HepG2 (cell line): Measurements from ENCODE around the gene TMEM165. TPM values are rescaled to one million over a fixed set of nuclear protein-coding genes. Genes with fewer than 3 reads are reported as not detected.

Source experiments
- ATAC-seq: fragments of 200-7000 bp; cut with Tn5 transposase; 3 replicates; pipeline ENCODE4 v1.9.1; 2020; ENCODE audit warnings: mild to moderate bottlenecking, moderate library complexity
- BruUV-seq: library from RNA; stranded (reverse); fragments of 400-500 nt; replicated peaks from 2 replicates; lab custom pipeline; 2021; lab: Mats Ljungman, UMichigan
- CTCF ChIA-PET: fragments of 300-600 bp; formaldehyde crosslinking; extraction: SDS; loops from one replicate; lab custom pipeline; 2021; ENCODE audit warnings: low total read pairs, inconsistent platforms, low intra/inter-chr PET ratio; lab: Yijun Ruan, JAX
- POLR2A ChIA-PET: fragments of 350-600 bp; sonication (Branson Sonifier 250); formaldehyde crosslinking; loops from one replicate; lab custom pipeline; 2020; ENCODE audit warnings: antibody characterized with exemption, inconsistent platforms; lab: Yijun Ruan, JAX
- DNase-seq: peaks from one replicate; pipeline ENCODE4 v3.0.0-alpha.2; 2015; ENCODE audit warnings: low spot score
- FAIRE-seq: peaks from 3 replicates; lab custom pipeline; 2011; peaks lifted over from hg19 to GRCh38; lab: Jason Lieb, UNC
- H2AFZ ChIP-seq: one replicate; pipeline ENCODE4 v1.6.1; 2011; ENCODE audit warnings: low read length, inconsistent platforms
- H3K27ac ChIP-seq: fragments of 300-600 bp; 3 replicates; pipeline ENCODE4 v1.8.0; 2011; ENCODE audit warnings: mixed run types, mild to moderate bottlenecking, mixed read lengths, low read length, inconsistent platforms; ENCODE audit not compliant: insufficient read depth; ENCODE audit errors: extremely low read length
- H3K27me3 ChIP-seq, 2 experiments: fragments of 200-600 bp in 1 of 2; 2 replicates in 1 of 2; 3 replicates in 1 of 2; pipeline versions ENCODE4 v1.6.0 to v1.8.0; 2011; ENCODE audit warnings: low read length in 2 of 2, mild to moderate bottlenecking in 2 of 2, moderate library complexity in 2 of 2, inconsistent platforms in 1 of 2; ENCODE audit not compliant: insufficient read depth in 2 of 2, control insufficient read depth in 1 of 2
- H3K36me3 ChIP-seq, 2 experiments: fragments of 200-600 bp in 1 of 2; replicated peaks in 1 of 2; 2 replicates in 1 of 2; 3 replicates in 1 of 2; pipeline versions ENCODE4 v1.5.1 to v1.8.0; 2011; ENCODE audit warnings: low read length in 2 of 2, inconsistent platforms in 1 of 2; ENCODE audit not compliant: insufficient read depth in 2 of 2, control insufficient read depth in 1 of 2
- H3K4me1 ChIP-seq: 2 replicates; pipeline ENCODE4 v1.5.1; 2012; ENCODE audit warnings: low read length, inconsistent platforms; ENCODE audit not compliant: insufficient read depth
- H3K4me2 ChIP-seq: 2 replicates; pipeline ENCODE4 v1.6.0; 2011; ENCODE audit warnings: low read depth, low read length, inconsistent platforms
- H3K4me3 ChIP-seq, 3 experiments: fragments of 200-600 bp in 1 of 3; sonication (generic), shearing (Covaris generic) in 1 of 3; replicated peaks in 1 of 3; 2 replicates each; pipeline ENCODE4 v1.5.1; 2011 to 2016; ENCODE audit warnings: low read length in 3 of 3, inconsistent platforms in 2 of 3, low read depth in 2 of 3, mild to moderate bottlenecking in 2 of 3, control low read depth in 1 of 3, mixed read lengths in 1 of 3; ENCODE audit not compliant: insufficient read depth in 1 of 3
- H3K79me2 ChIP-seq: one replicate; pipeline ENCODE4 v1.6.1; 2011; ENCODE audit warnings: low read length, inconsistent platforms; ENCODE audit not compliant: insufficient read depth
- H3K9ac ChIP-seq: 2 replicates; pipeline ENCODE4 v1.6.0; 2011; ENCODE audit warnings: mild to moderate bottlenecking, low read depth, low read length, inconsistent platforms; ENCODE audit not compliant: insufficient read depth
- H3K9me3 ChIP-seq: 2 replicates; pipeline ENCODE4 v1.5.1; 2012; ENCODE audit warnings: mild to moderate bottlenecking, low read length
- H4K20me1 ChIP-seq: 2 replicates; pipeline ENCODE4 v1.6.0; 2011; ENCODE audit warnings: inconsistent platforms, mild to moderate bottlenecking, low read length, moderate library complexity; ENCODE audit not compliant: insufficient read depth
- ATF7-NPFF ChIP-seq: sonication (generic); formaldehyde crosslinking; IDR thresholded peaks from 2 replicates; pipeline ENCODE4 v1.8.1; 2023; ENCODE audit warnings: mild to moderate bottlenecking, low read depth, missing genetic modification reagents, moderate library complexity
- NCOA2 ChIP-seq: sonication (generic); formaldehyde crosslinking; IDR thresholded peaks from 2 replicates; pipeline ENCODE4 v1.8.0; 2022; ENCODE audit warnings: inconsistent platforms
- POLR2G ChIP-seq: fragments of 200-400 bp; formaldehyde crosslinking; IDR thresholded peaks from 2 replicates; pipeline ENCODE4 v1.6.1; 2018; ENCODE audit warnings: mild to moderate bottlenecking, low read depth, low read length, moderate library complexity
- PRDM10 ChIP-seq: sonication (generic); formaldehyde crosslinking; IDR thresholded peaks from 2 replicates; pipeline ENCODE4 v1.4.0; 2020; ENCODE audit warnings: low read depth, missing genetic modification reagents
- PRDM15 ChIP-seq: sonication (generic); formaldehyde crosslinking; IDR thresholded peaks from 2 replicates; pipeline ENCODE4 v1.4.0; 2020; ENCODE audit warnings: missing genetic modification reagents
- ZNF275 ChIP-seq: sonication (generic); formaldehyde crosslinking; IDR thresholded peaks from 2 replicates; pipeline ENCODE4 v1.8.0; 2022; ENCODE audit warnings: missing genetic modification reagents, mild to moderate bottlenecking, inconsistent platforms, borderline replicate concordance
- ZNF546 ChIP-seq: sonication (generic); formaldehyde crosslinking; conservative IDR thresholded peaks from 2 replicates; pipeline ENCODE4 v1.8.1; 2023; ENCODE audit warnings: mild to moderate bottlenecking, missing genetic modification reagents
- ZNF777 ChIP-seq: sonication (generic); formaldehyde crosslinking; IDR thresholded peaks from 2 replicates; pipeline ENCODE4 v1.4.0; 2020; ENCODE audit warnings: missing genetic modification reagents
- WGBS: methylation state at CpG from one replicate; pipeline ENCODE4 v1.1.6; 2017; ENCODE audit warnings: low lambda C conversion rate; 5-methylcytosine and 5-hydroxymethylcytosine counted together
- in situ Hi-C: cut with HindIII; loops from 2 replicates; pipeline ENCODE4 v1.10.0; 2017; ENCODE audit warnings: low pct_unique_long_range_greater_than_20kb; ENCODE audit not compliant: extremely low pct_ligation_motif_present
- intact Hi-C: fragments of 100-400 bp; cut with micrococcal nuclease; formaldehyde crosslinking; loops from one replicate; pipeline ENCODE4 v1.10.0; 2022; ENCODE audit not compliant: unreplicated experiment
- polyA plus RNA-seq, 8 experiments: library from polyadenylated mRNA; depleted of rRNA in 3 of 8; stranded (reverse) in 7 of 8; unstranded in 1 of 8; fragments of >200 nt; fragmentation: Illumina TruSeq in 4 of 8; extraction: Trizol in 4 of 8; gene quantifications; 2 replicates each; pipeline versions ENCODE4 v1.2.1 to v1.2.3, GENCODE V29; 2011 to 2016; ENCODE audit warnings: low read depth in 4 of 8, missing spikeins in 1 of 8, mixed read lengths in 1 of 8; ENCODE audit not compliant: insufficient read depth in 1 of 8
- total RNA-seq, 5 experiments: library from RNA; depleted of rRNA; stranded (reverse); fragments of >200 nt; fragmentation: Illumina TruSeq; extraction: Trizol; gene quantifications; 2 replicates each; pipeline ENCODE4 v1.2.3, GENCODE V29; 2016; ENCODE audit warnings: low read depth in 1 of 5

TMEM165 gene
- total and polyA plus RNA-seq, 2 of the 13 experiments (the other 11 are each of a cell fraction or from before 2014, with no cell fraction given), result 54.6 to 103 TPM

- no peak for TF ChIP-seq PRDM10 (CRISPR knock-in tag)
Measured at GRCh38 chr4:55372259-55372658, 23.5 kb upstream of the TMEM165 start (continued).

GRCh38 chr4:55373461-55373860, 22.3 kb upstream of the TMEM165 start:
- no peak for DNase-seq
- Histone ChIP-seq H3K9me3 (no peaks in the 10 kb centered on the region), H3K27me3 (no peaks in the 10 kb centered on the region), H3K9ac (no peak overlapping the region), H4K20me1 (no peaks in the 10 kb centered on the region), H2AFZ (no peak overlapping the region), H3K4me1 (no peaks in the 10 kb centered on the region), H3K4me3 (no peak overlapping the region), H3K27ac (no peak overlapping the region), H3K36me3 (no peaks in the 10 kb centered on the region), H3K4me2 (no peak overlapping the region), H3K79me2 (no peaks in the 10 kb centered on the region)
- ATAC-seq, result no peak
- WGBS, result 94% methylated on average over 1 of the region's 1 CpG
- intact Hi-C loops, result no loop called here
- TF ChIP-seq PRDM15, result no peak
- no peak for TF ChIP-seq ZNF546 (CRISPR knock-in tag)
- TF ChIP-seq POLR2G, result no peak
- TF ChIP-seq ATF7-NPFF, result no peak
- no peak for TF ChIP-seq ZNF275 (CRISPR knock-in tag)
- TF ChIP-seq ZNF777 (CRISPR knock-in tag), result no peak
- TF ChIP-seq NCOA2 (CRISPR knock-in tag), result no peak
- CTCF ChIA-PET, result no interaction called here
- in situ Hi-C loops, result no loop called here
- no TSS peak for BruUV-seq
- FAIRE-seq, result no peak
- POLR2A ChIA-PET, result no interaction called here
